Measurements from ENCODE around the gene KRTAP17-1.
A peak's percentile ranks its signal among the peaks of the same experiment; 100 is the strongest.
"Not testable (repeated sequence)": the region's sequence is repeated elsewhere in the genome, so short reads cannot be mapped to it uniquely, and the experiment has no call there.

The KRTAP17-1 gene

GRCh38 chr17:41315204-41315794 lies at the start of gene KRTAP17-1:
Gene KRTAP17-1, minus strand, starts transcription at chr17:41315710. Its CDS starts 60 bp downstream, at chr17:41315650.
- DNase-seq (ENCODE audit: low read depth in 4 of 4, low spot score in 1 of 4) = no peak

- no peak for DNase-seq (ENCODE audit: low read depth in 4 of 4, low spot score in 1 of 4)
These were observed 48.4 kb upstream of the KRTAP17-1 start for GRCh38 chr17:41363881-41364280.

GRCh38 chr17:41360296-41360995 lies 44.9 kb upstream of the KRTAP17-1 start:
- no peak for DNase-seq (ENCODE audit: low read depth in 4 of 4, low spot score in 1 of 4)

- no peak for DNase-seq (ENCODE audit: low read depth in 4 of 4, low spot score in 1 of 4)
These were observed 39.0 kb upstream of the KRTAP17-1 start for GRCh38 chr17:41354536-41354935.

- no peak for DNase-seq (ENCODE audit: low read depth in 4 of 4, low spot score in 1 of 4)
These were observed 37.3 kb upstream of the KRTAP17-1 start for GRCh38 chr17:41352597-41353366.

- DNase-seq (ENCODE audit: low read depth in 4 of 4, low spot score in 1 of 4) = no peak
These were observed 35.7 kb upstream of the KRTAP17-1 start for GRCh38 chr17:41351177-41351576.

- not testable (repeated sequence) for DNase-seq (ENCODE audit: low read depth in 4 of 4, low spot score in 1 of 4)
These were observed 34.9 kb upstream of the KRTAP17-1 start, which contains the start of gene KRT33A for GRCh38 chr17:41350381-41350878. Gene KRT33A, minus strand, starts transcription at chr17:41350828. Its CDS starts 61 bp downstream, at chr17:41350767.

- DNase-seq (ENCODE audit: low read depth in 4 of 4, low spot score in 1 of 4) = no peak
These were observed 32.6 kb upstream of the KRTAP17-1 start for GRCh38 chr17:41347869-41348760.

- DNase-seq (ENCODE audit: low read depth in 4 of 4, low spot score in 1 of 4) = not testable (repeated sequence)
These were observed 30.9 kb upstream of the KRTAP17-1 start for GRCh38 chr17:41346421-41346820.

- DNase-seq (ENCODE audit: low read depth in 4 of 4, low spot score in 1 of 4) = no peak
These were observed 30.5 kb upstream of the KRTAP17-1 start for GRCh38 chr17:41345992-41346391.

- no peak for DNase-seq (ENCODE audit: low read depth in 4 of 4, low spot score in 1 of 4)
These were observed 27.5 kb upstream of the KRTAP17-1 start for GRCh38 chr17:41343029-41343428.

- peak in 1 of 4 experiments; percentile 34 for DNase-seq (ENCODE audit: low read depth in 4 of 4, low spot score in 1 of 4)
These were observed 25.7 kb upstream of the KRTAP17-1 start for GRCh38 chr17:41340934-41341861.

- no peak for DNase-seq (ENCODE audit: low read depth in 4 of 4, low spot score in 1 of 4)
These were observed 25.0 kb upstream of the KRTAP17-1 start for GRCh38 chr17:41340494-41340893.

- no peak for DNase-seq (ENCODE audit: low read depth in 4 of 4, low spot score in 1 of 4)
These were observed 24.2 kb upstream of the KRTAP17-1 start for GRCh38 chr17:41339571-41340172.

GRCh38 chr17:41338961-41339485 lies 23.5 kb upstream of the KRTAP17-1 start:
- no peak for DNase-seq (ENCODE audit: low read depth in 4 of 4, low spot score in 1 of 4)

GRCh38 chr17:41335747-41336146 lies 20.2 kb upstream of the KRTAP17-1 start:
- no peak for DNase-seq (ENCODE audit: low read depth in 4 of 4, low spot score in 1 of 4)

- DNase-seq (ENCODE audit: low read depth in 4 of 4, low spot score in 1 of 4) = no peak
These were observed 19.1 kb upstream of the KRTAP17-1 start for GRCh38 chr17:41334385-41335305.

GRCh38 chr17:41333836-41334235 lies 18.3 kb upstream of the KRTAP17-1 start:
- no peak for DNase-seq (ENCODE audit: low read depth in 4 of 4, low spot score in 1 of 4)

Data from stimulated activated CD4-positive, alpha-beta T cell treated with anti-CD3 and anti-CD28 coated beads, Interleukin-1b, Interleukin-23, amount 100 ng/mL, for 24 hours (primary cell).